GM21526 (cell line): ENCODE results near the gene EIF4EBP3.

Experiments used
- ATAC-seq: cut with Tn5 transposase; IDR thresholded peaks from one replicate; pipeline ENCODE4 v1.9.1; 2021; ENCODE audit warnings: moderate library complexity; ENCODE audit not compliant: unreplicated experiment, low FRiP score

The EIF4EBP3 gene

DNA sequence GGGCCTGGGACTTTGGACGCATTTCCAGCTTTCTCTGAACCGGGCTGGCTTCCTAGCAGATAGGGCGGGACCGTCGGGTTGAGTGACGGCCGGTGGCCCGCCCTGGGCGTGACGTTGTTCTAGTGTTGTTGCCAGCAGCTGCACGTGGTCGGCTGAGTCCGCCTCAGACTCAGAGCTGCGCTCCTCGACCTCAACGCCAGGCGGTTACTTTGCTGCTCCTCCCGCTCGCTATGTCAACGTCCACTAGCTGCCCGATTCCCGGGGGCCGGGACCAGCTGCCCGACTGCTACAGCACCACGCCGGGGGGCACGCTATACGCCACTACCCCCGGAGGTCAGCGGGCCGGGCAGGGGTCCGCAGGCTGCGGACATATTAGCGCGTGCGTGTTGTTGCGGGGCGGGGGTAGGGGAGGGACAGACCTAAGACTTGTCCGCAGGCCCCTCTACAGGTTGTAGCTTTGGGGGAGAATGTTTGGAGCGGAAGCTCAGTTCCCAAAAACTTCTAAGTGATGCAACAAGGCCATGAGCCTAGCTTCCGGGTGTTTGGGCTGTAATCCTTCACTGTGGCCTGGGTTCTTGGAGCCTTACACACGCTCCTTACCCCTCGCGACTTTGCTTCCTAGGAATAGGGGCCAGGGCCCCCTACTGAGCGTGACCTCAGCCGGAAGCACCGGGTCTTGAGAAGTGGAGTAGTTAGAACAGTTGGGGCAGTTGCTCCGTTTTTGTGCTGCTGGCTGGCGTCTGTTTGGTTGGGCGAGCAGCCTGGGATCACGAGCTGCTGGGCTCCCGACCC is at the start of gene EIF4EBP3:
Gene EIF4EBP3 (plus strand): TSS at position 155 of the 792 bp plus-strand sequence. CDS start 76 bp downstream, at position 231.
- ATAC-seq, result peak; percentile 97

DNA sequence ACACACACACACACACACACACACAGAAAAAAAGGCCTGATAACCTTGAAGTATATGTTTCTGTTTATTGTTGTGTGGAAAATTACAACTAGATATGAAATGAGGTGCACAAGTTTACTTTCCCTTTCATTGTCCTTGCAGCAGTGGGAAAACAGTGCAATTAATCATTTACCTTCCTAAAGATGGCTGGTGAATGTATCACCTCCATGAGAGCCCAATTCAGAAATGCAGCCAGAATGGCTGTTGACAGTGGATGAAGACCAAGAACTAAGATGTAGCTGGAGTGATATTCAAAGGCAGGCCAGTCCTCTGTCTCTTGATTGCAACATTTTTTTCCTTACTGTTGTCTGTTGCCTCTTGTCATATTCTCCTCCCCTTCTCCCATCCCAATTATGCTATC is 49.6 kb upstream of the EIF4EBP3 start:
- no peak for ATAC-seq

DNA sequence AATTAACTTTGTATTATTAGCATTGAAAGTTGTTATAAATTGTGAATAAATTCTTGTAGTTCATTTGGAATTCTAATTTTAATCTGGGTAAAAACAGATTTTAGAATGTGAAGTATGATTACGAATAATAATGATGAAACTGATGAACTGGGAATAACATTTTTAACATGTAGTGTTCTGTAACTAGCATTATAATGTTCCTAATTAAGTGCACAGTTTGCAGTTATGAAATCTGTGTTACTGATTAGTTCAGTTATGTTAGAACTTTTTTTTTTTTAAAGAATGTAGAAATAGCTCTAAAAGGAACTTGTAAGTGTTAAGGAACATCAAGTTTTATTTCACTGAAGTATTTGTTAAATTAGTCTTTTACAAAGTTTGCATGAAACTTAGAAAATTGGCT is 48.9 kb upstream of the EIF4EBP3 start:
- no peak for ATAC-seq

DNA sequence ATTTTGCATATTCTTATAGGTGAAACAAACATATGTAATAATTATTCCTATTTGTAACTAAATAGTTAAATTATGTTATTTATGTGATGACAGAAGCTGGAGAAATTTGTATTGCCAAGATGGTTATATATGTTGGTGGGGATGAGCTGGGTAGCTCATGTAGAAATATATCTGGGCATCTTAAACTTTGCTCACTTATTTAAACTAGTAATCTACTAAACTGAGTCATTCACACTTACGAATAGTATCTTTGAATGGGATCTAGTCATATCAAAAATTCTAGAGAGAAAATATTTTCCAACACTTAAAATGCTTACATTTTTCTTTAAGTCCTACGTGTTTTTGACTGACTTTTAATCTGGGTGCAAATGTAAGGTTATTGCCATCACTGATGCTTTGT is 44.6 kb upstream of the EIF4EBP3 start:
- no peak for ATAC-seq

DNA sequence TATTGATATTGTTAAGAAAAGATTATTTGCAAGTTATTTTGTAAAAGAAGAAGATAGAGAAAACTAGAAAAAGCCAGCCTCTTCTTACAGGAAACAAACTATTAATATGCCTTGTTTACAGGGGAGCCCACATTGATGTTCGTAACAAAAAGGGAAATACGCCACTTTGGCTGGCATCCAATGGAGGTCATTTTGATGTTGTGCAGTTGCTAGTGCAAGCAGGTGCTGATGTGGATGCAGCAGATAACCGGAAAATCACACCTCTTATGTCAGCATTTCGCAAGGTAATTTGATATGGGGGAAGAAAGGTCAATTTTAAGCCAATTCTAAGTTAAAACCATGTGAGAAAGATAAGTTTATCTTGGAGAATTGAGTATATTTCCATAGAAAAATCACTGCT is 37.6 kb upstream of the EIF4EBP3 start:
- ATAC-seq, result no peak

DNA sequence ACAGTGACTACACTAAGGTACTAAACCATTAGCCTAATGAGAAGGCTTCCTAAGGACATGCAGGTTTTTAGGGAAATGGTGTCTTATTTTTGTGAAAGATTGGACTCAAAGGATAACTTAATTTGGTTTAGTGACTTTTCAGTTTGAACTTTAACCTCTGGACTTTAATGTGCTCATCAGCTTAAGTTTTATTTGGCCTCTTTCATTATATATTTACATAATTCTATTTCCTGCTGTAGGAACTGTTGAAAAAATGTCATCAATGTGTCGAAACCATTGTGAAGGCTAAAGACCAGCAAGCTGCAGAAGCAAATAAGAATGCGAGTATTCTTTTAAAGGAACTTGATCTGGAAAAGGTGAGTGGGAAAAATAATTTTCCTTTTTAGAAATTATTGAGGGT is 34.3 kb upstream of the EIF4EBP3 start:
- ATAC-seq, result no peak

DNA sequence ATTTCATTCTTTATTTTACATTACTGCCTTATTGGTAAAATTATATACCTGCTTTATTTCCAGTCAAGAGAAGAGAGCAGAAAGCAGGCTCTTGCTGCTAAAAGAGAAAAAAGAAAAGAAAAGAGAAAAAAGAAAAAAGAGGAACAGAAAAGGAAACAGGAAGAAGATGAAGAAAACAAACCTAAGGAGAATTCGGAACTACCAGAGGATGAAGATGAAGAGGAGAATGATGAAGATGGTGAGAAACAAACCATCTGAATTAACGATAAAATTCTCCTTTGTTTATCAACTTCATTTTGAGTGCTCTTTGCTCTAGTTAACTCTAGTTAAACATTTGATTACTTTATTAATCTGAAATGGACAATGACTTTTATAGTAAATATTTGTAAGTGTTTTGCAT is 23.5 kb upstream of the EIF4EBP3 start:
- no peak for ATAC-seq

DNA sequence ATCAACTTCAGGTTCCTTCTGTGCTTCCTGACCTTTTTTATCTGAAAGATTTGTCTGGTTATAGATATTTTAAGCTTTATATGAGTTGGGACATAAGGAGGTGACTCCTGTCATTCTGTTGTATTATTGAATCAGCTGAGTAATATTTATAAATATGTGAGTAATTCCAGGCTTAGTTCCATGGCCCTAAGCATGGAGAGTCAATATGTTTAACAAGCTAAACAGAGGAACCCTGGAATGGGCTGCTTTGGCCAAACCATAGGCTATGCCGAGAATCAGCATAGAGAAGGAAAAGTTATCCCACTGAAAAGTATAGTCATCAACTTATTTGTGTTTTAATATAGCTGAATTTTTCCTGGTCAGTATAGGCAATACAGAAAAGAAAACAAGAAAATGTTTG is 7.2 kb upstream of the EIF4EBP3 start:
- no peak for ATAC-seq

DNA sequence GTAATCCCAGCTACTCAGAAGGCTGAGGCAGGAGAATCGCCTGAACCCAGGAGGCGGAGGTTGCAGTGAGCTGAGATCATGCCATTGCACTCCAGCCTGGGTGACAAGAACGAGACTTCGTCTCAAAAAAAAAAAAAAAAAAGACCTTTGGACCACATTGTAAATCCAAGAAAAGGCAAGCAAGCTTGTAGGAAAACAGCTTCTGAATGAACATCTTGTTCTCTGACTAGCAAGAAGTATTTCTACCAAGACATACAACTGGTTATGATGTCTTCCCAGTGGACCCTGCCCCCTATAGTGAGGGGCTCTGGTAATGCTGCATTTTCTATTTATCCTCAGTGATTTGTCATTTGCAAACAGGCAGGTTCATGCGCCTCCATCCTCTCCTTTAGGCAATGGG is 4.5 kb upstream of the EIF4EBP3 start:
- ATAC-seq, result no peak

DNA sequence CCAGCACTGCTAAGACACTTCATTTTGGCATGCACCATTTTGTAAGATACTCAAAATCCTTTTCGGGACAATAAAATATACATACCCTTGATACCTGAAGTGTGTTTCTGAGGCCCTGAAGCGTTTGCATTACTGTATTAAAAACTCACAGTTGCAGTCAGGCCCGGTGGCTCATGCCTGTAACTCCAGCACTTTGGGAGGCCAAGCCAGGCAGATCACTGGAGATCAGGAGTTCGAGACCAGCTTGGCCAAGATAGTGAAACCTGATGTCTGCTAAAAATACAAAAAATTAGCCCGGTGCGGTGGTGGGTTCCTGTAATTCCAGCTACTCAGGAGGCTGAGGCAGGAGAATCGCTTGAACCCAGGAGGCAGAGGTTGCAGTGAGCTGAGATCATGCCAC is 2.5 kb upstream of the EIF4EBP3 start:
- no peak for ATAC-seq

DNA sequence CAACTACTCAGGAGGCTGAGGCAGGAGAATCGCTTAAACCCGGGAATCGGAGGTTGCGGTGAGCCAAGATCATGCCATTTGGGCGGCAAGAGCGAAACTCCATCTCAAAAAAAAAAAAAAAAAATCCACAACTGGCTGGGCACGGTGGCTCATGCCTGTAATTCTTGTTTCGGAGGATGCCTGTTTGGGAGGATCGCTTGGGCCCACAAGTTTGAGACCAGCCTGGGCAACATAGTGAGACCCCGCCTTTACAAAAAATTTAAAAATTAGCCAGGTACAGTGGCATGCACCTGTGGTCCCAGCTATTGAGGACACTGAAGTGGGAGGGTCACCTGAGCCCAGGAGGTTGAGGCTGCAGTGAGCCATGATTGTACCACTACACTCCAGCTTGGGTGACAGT is 1.9 kb upstream of the EIF4EBP3 start:
- ATAC-seq, result no peak

DNA sequence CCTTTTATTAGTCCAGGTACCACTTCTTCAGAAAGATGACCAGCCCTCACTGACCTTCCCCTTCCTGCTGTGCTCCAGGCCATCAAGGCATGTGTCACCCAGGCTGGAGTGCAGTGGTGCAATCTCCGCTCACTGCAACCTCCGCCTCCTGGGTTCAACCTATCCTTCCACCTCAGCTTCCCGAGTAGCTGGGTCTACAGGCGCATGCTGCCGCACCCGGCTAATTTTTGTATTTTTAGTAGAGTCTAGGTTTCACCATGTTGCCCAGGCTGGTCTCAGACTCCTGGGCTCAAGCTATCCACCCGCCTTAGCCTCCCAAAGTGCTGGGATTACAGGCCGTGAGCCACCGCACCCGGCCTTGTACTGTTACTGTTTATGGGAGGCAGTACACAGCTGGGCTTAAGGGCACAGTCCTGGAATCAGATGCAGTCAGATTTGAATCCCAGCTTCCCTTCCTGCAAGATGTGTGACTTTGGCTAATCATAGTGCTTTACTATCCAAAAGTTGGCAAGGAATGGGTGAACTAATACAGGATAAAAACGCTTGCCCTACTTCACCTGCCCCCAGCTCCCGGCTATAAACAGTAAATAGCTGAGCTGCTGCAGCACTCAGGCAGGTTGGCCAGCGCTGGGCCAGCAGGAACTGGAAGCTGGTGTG is 483 bp upstream of the EIF4EBP3 start:
- no peak for ATAC-seq

DNA sequence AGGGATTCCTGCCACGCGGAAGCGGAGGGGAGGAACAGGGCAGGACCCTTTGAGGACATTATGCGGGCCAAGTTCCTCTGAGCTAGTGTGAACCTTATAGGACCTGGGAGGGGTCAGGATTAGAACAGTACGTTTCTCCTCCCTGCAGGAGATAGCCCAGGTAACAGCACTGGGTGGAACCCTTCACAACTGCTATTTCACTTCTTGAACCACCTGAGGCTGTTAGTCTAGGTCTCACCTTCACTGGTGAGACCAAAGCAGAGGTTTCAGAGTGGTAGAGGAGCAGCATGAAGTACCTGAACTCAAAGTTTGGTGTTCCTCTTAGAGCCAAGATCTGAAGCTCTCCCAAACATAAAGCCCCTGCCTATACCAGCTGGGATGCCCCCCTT is 832 bp downstream of the EIF4EBP3 start:
- ATAC-seq, result no peak

DNA sequence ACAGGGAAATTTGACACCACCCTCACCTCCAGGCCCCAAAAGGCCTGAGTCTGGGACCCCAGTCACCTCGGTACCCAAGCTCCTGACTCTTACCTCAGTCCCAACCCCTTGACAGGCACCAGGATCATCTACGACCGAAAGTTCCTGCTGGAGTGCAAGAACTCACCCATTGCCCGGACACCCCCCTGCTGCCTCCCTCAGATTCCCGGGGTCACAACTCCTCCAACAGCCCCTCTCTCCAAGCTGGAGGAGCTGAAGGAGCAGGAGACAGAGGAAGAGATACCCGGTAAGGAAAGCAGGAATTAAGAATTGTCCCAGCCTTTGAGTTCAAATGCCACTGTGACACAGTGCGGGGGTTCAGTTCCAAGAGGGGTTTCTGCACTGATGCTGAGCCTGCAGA is 1.3 kb downstream of the EIF4EBP3 start:
- no peak for ATAC-seq

DNA sequence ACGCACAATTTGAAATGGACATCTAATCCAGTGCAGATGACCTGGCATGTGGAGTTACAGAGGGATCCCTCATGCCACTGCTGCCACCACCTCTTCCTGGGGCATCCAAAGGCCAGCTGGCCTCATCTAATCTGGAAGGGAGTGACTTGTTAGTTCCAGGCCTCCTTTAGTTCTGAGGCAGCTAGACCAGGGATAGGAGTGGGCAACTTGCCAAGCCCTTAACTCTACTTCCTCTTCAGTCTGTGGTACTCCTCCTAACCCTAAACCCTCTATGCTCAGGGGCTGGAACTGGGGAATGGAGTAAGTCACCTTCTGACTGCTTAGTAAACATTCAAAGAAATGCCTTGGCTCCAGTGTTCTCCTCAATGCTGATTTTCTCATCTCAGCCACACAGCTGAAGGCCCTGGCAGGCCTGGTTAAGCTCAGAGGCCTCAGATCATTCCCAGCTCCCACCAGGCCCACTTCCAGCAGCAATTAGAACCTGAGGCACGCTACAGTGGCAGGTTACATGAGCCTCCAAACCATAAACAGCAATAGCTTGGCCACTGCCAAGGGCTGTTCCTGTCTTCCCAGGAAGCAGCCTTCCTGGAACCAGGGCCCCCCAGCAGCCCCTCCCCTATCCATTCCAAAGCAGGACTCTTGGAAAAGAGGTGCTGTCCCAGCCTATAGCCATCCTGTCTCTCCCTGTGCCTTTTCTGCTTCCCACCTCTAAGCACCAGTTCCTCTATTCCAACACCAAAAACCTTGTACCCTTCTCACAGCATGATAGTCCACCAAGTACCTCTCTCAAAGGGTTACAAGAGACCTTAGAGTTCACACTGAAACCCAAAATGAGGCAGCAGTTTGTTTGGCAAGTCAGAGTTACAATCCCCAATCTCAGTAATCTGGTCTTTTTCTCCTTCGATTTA is 2.0 kb downstream of the EIF4EBP3 start:
- no peak for ATAC-seq

DNA sequence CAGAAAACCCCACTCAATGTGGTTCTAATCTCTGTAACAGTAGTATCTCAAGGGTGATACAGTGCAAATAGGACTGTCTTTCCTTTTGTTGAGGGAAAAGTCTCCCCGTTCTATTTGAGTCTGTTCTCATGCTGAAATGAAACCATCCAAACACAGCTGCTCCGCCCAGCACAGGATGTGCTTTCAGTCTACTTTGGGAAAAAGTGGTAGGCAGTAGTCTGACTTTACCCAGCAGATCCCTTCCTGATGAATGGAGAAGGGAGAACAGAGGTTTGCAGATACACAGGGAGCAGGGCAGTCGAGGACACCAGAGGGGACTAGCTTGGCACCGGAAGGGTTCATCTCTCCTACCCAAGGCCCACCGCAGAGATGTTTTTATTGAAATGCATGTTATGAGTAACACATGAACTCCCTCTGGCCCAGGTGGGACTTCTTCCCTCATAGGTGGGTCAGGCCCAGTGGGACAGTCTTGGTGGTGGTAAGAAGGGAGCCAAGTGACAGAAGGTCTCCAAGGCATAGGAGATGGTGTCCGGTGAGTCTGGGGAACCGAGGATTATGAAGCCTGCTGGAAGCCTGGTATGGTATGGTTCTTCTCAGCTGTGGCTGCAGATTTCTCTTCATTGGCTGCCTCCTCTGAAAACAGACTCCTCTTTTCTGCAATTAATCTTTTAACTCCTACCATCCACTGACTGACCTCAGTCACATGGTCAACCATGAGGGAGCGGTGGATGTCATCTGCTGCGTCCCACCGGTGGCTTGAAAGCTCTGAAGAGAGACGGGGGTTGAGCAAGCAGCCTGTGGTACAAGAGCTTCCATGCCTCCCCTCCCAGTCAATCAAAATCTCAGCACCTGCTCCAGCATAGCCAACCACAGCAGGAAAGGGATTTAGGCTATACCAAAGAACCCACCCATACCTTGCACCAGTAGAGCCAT is 3.0 kb downstream of the EIF4EBP3 start:
- ATAC-seq, result no peak

DNA sequence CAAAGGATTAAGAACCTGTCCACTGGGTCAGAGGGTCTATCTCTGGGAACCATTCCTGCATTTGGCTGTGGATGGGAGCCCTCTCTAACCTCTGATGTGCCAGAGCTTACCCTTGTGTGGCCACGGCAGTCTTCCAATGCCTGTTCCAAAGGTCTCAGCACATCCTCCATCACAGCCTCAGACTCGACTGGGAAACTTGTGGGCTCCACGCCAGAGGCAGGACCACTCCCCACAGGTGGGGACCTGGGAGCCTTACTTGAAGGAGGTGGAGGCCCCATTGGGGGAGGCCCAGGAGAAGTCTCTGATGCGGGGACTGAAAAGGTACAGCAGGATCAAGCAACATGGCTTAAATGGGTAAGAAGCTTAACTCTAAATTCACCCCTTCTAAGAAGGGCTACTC is 4.4 kb downstream of the EIF4EBP3 start:
- no peak for ATAC-seq

DNA sequence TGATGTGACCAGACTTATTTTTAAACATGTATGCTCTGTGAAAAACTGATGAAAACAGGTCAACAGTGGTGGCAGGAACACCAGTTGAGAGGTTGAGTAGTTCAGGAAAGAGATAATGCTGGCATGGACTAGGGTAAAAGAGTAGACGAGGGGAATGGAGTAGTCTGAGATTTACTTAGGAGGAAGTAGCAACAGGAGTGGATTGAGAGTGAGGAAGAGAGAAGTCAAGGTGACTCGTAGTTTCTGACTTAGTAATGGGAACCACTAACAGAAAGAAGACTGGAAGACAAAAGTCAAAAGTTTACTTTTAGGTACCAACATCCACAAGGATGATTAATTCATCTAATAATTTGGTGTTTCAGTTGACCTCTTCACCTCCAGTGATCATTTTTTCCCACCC is 6.2 kb downstream of the EIF4EBP3 start:
- no peak for ATAC-seq

DNA sequence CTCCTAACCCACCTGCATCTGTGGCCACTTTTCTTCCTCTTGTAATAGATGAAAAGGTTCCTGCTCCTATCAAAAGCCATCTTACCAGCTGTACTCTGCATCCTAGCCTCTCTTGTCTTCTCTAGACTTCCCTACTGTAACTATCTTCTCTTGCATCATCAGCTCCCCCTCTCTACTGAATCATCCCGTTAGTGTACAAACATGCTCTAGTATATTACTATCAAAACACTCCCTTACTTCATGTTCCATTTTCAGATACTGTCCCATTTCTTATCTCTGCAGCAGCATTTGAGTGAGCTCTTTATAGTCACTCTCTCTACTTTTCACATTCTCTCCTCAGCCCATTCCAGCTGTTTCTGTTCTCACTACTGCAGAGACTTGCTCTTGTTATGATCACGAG is 7.0 kb downstream of the EIF4EBP3 start:
- no peak for ATAC-seq

DNA sequence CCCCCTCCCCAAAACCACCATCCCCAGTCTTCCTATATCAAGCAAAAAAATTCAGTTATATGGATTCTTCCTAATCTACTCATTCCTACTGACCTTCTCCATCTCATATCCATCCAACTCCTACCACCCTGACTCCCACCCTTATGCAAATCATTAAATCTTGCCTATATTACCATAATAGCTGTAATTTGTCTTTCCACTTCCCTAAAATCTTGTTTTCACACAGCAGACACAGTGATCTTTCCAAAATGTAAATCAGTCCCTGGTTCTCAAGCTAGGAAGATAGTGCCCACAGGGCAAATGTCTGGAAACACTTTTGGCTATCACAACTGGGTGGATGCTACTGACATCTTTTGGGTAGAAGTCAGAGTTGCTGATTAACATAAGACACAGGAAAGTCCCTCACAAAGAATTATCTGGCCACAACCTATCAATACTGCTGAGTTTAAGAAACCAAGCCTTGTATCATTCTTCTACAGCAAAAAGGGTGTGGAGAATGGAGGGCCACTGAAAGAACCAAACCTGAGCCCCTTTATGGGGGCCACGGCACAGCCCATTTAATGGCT is 8.4 kb downstream of the EIF4EBP3 start:
- no peak for ATAC-seq
